MM.1S (cell line): ENCODE results near the gene HNRNPK.

ENCODE experiments used
- DNase-seq: peaks from one replicate; pipeline ENCODE4 v3.0.0-alpha.2; 2015
- H2AFZ ChIP-seq: fragments of 300-600 bp; sonication (generic); 2 replicates; pipeline ENCODE4 v1.6.0; 2016; ENCODE audit warnings: antibody characterized with exemption, low read length
- H3F3A ChIP-seq: fragments of 300-600 bp; sonication (generic); 2 replicates; pipeline ENCODE4 v1.6.1; 2016; ENCODE audit warnings: mild to moderate bottlenecking, antibody characterized with exemption, low read length, moderate library complexity, mixed read lengths; ENCODE audit not compliant: insufficient read depth
- H3K27ac ChIP-seq: fragments of 300-600 bp; sonication (generic); 2 replicates; pipeline ENCODE4 v1.5.1; 2016; ENCODE audit warnings: mild to moderate bottlenecking, low read length
- H3K27me3 ChIP-seq: fragments of 300-600 bp; sonication (generic); replicated peaks from 2 replicates; pipeline ENCODE4 v1.6.0; 2016; ENCODE audit warnings: low read length; ENCODE audit not compliant: insufficient read depth
- H3K36me3 ChIP-seq: fragments of 300-600 bp; sonication (generic); replicated peaks from 2 replicates; pipeline ENCODE4 v1.6.1; 2016; ENCODE audit warnings: mild to moderate bottlenecking, low read length, mixed read lengths; ENCODE audit not compliant: insufficient read depth
- H3K4me1 ChIP-seq: fragments of 300-600 bp; sonication (generic); 2 replicates; pipeline ENCODE4 v1.6.1; 2016; ENCODE audit warnings: low read length, mixed read lengths
- H3K4me2 ChIP-seq: fragments of 300-600 bp; sonication (generic); 2 replicates; pipeline ENCODE4 v1.6.0; 2016; ENCODE audit warnings: low read depth, low read length
- H3K4me3 ChIP-seq: fragments of 300-600 bp; sonication (generic); 2 replicates; pipeline ENCODE4 v1.5.1; 2016; ENCODE audit warnings: low read length, mixed read lengths
- H3K79me2 ChIP-seq: fragments of 300-600 bp; sonication (generic); 2 replicates; pipeline ENCODE4 v1.6.1; 2016; ENCODE audit warnings: mixed run types, low read length, mixed read lengths
- H3K9ac ChIP-seq: fragments of 300-600 bp; sonication (generic); 2 replicates; pipeline ENCODE4 v1.6.1; 2016; ENCODE audit warnings: low read length, mixed read lengths
- H3K9me2 ChIP-seq: fragments of 300-600 bp; sonication (generic); replicated peaks from 2 replicates; pipeline ENCODE4 v1.6.1; 2016; ENCODE audit warnings: mild to moderate bottlenecking, low read length, mixed read lengths; ENCODE audit not compliant: insufficient read depth
- H3K9me3 ChIP-seq: fragments of 300-600 bp; sonication (generic); replicated peaks from 2 replicates; pipeline ENCODE4 v1.6.1; 2016; ENCODE audit warnings: mild to moderate bottlenecking, low read length, mixed read lengths; ENCODE audit not compliant: insufficient read depth
- H4K20me1 ChIP-seq: fragments of 300-600 bp; sonication (generic); 2 replicates; pipeline ENCODE4 v1.6.1; 2016; ENCODE audit warnings: mild to moderate bottlenecking, low read length, moderate library complexity, mixed read lengths; ENCODE audit not compliant: insufficient read depth
- EZH2 ChIP-seq: fragments of 300-600 bp; sonication (generic); optimal IDR thresholded peaks from 2 replicates; pipeline ENCODE3; 2017; ENCODE audit warnings: low read depth, mild to moderate bottlenecking, antibody characterized with exemption, low read length, mixed read lengths
- EZH2phosphoT487 ChIP-seq: fragments of 300-600 bp; sonication (generic); IDR thresholded peaks from 2 replicates; pipeline ENCODE4 v1.6.1; 2018; ENCODE audit warnings: antibody characterized with exemption, low read length
- TF ChIP-seq, protein P1 (sequence below): fragments of 300-600 bp; sonication (generic); IDR thresholded peaks from 2 replicates; pipeline ENCODE4 v1.5.1; 2016; ENCODE audit warnings: antibody characterized with exemption, low read length, mixed read lengths

Gene HNRNPK

DNA sequence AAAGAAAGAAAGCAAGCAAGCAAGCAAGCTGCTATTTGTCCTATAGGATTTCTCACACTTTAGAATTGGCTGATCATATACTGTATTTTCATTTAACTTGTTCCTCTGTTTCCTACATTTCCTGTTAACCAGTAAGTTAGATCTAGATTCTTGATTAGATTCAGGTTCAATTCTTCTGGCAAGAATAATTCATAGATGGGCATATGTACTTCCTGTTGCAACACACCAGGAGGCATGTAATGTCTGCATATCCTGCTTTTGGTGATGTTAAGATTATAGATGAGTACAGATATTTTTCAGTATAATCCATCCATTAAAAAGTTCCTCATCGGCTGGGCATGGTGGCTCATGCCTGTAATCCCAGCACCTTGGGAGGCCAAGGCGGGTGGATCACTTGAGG, 48.0 kb downstream of the HNRNPK start:
- no peaks in the 10 kb centered on the region for H3K36me3 ChIP-seq
- H3K4me1 ChIP-seq: no peaks in the 10 kb centered on the region
- no peaks in the 10 kb centered on the region for H3F3A ChIP-seq
- H3K4me2 ChIP-seq: no peak overlapping the region
- no peaks in the 10 kb centered on the region for H3K27me3 ChIP-seq
- H2AFZ ChIP-seq: no peak overlapping the region
- no peak overlapping the region for H3K9ac ChIP-seq
- no peaks in the 10 kb centered on the region for H4K20me1 ChIP-seq
- no peak overlapping the region for H3K27ac ChIP-seq
- no peak for DNase-seq
- H3K79me2 ChIP-seq: no peaks in the 10 kb centered on the region
- no peaks in the 10 kb centered on the region for H3K9me2 ChIP-seq
- no peak overlapping the region for H3K4me3 ChIP-seq
- H3K9me3 ChIP-seq: no peaks in the 10 kb centered on the region
- TF ChIP-seq, protein P1, sequence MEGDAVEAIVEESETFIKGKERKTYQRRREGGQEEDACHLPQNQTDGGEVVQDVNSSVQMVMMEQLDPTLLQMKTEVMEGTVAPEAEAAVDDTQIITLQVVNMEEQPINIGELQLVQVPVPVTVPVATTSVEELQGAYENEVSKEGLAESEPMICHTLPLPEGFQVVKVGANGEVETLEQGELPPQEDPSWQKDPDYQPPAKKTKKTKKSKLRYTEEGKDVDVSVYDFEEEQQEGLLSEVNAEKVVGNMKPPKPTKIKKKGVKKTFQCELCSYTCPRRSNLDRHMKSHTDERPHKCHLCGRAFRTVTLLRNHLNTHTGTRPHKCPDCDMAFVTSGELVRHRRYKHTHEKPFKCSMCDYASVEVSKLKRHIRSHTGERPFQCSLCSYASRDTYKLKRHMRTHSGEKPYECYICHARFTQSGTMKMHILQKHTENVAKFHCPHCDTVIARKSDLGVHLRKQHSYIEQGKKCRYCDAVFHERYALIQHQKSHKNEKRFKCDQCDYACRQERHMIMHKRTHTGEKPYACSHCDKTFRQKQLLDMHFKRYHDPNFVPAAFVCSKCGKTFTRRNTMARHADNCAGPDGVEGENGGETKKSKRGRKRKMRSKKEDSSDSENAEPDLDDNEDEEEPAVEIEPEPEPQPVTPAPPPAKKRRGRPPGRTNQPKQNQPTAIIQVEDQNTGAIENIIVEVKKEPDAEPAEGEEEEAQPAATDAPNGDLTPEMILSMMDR: no peak
- TF ChIP-seq EZH2phosphoT487: no peak
- TF ChIP-seq EZH2: no peak

DNA sequence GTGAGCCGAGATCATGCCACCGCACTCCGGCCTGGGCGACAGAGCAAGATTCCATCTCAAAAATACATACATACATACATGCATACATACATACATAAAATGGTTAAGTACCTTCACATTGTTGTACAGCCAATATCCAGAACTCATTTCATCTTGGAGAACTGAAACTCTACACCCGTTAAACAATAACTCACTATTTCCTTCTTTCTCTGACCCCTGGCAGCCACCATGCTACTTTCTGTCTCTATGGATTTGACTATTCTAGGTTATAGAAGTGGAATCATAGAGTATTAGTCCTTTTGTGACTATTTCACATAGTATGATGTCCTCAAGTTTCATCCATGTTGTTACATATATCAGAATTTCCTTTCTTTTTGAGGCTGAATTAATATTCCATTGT, 49.1 kb downstream of the HNRNPK start:
- DNase-seq: no peak
- no peaks in the 10 kb centered on the region for H3K36me3 ChIP-seq
- no peaks in the 10 kb centered on the region for H3K9me3 ChIP-seq
- no peaks in the 10 kb centered on the region for H3K9me2 ChIP-seq
- no peak overlapping the region for H3K4me3 ChIP-seq
- TF ChIP-seq EZH2phosphoT487: no peak
- TF ChIP-seq, protein P1: no peak
- TF ChIP-seq EZH2: no peak
- H3K4me1 ChIP-seq: no peaks in the 10 kb centered on the region
- no peaks in the 10 kb centered on the region for H3K79me2 ChIP-seq
- no peak overlapping the region for H3K4me2 ChIP-seq
- H3F3A ChIP-seq: no peaks in the 10 kb centered on the region
- H3K9ac ChIP-seq: no peak overlapping the region
- no peak overlapping the region for H3K27ac ChIP-seq
- no peak overlapping the region for H2AFZ ChIP-seq
- no peaks in the 10 kb centered on the region for H4K20me1 ChIP-seq
- no peaks in the 10 kb centered on the region for H3K27me3 ChIP-seq

DNA sequence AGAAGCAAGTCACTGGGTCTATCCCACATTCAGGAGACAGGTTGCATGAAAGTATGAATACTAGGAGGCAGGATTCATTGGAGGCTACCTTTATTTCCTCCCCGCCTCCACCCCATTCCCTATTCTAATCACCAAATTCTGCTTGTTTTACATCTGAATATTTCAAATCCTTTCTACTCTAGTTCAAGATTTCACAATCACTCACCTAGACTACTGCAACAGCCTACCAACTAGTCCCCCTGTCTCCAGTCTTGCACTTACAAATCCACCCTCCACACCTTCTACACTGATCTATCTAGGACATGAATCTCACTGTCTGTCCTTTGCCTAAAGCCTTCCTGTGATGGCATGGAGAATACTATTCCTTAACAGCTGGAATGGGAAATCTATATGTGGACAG, 52.4 kb downstream of the HNRNPK start:
- TF ChIP-seq, protein P1: no peak
- no peak for TF ChIP-seq EZH2phosphoT487
- no peak for TF ChIP-seq EZH2
- Histone ChIP-seq H3K9me3 (no peaks in the 10 kb centered on the region), H3K36me3 (no peaks in the 10 kb centered on the region), H3K9me2 (no peaks in the 10 kb centered on the region), H3K4me2 (no peak overlapping the region), H3K4me1 (no peaks in the 10 kb centered on the region), H2AFZ (no peak overlapping the region), H3K27me3 (no peaks in the 10 kb centered on the region), H4K20me1 (no peaks in the 10 kb centered on the region), H3K4me3 (no peak overlapping the region), H3K9ac (no peak overlapping the region), H3F3A (no peaks in the 10 kb centered on the region), H3K27ac (no peak overlapping the region), H3K79me2 (no peaks in the 10 kb centered on the region)
- DNase-seq: no peak
